T-helper 1 cell treated with Interleukin-12 subunit alpha and Interleukin-12 subunit beta and Interleukin-4 antibody, amounts not matched to agents 30 μg/mL and 1 μg/mL, for 36 hours (primary cell): ENCODE results near the gene POLR2L.

Source experiments
- H3K27ac Mint-ChIP-seq: one replicate; pipeline ENCODE4 v1.8.0; 2021; ENCODE audit warnings: mild to moderate bottlenecking, mixed read lengths
- H3K27me3 Mint-ChIP-seq: one replicate; pipeline ENCODE4 v1.8.0; 2021; ENCODE audit warnings: low read depth, mixed read lengths
- H3K36me3 Mint-ChIP-seq: one replicate; pipeline ENCODE4 v1.8.0; 2021; ENCODE audit warnings: low read depth, mixed read lengths
- H3K4me1 Mint-ChIP-seq: one replicate; pipeline ENCODE4 v1.8.0; 2021; ENCODE audit warnings: low read depth, mixed read lengths
- H3K4me3 Mint-ChIP-seq: one replicate; pipeline ENCODE4 v1.8.0; 2021; ENCODE audit warnings: mild to moderate bottlenecking, moderate library complexity, mixed read lengths
- H3K9me3 Mint-ChIP-seq: one replicate; pipeline ENCODE4 v1.8.0; 2021; ENCODE audit warnings: mixed read lengths

The POLR2L gene

GRCh38 chr11:875769-876301 is 33.5 kb upstream of the POLR2L start:
- H3K27ac Mint-ChIP-seq: no peak overlapping the region
- H3K4me3 Mint-ChIP-seq: no peak overlapping the region
- peaks cover 3% of the 10 kb centered on the region for H3K36me3 Mint-ChIP-seq
- no peaks in the 10 kb centered on the region for H3K9me3 Mint-ChIP-seq
- no peaks in the 10 kb centered on the region for H3K4me1 Mint-ChIP-seq
- no peaks in the 10 kb centered on the region for H3K27me3 Mint-ChIP-seq

GRCh38 chr11:875203-875602 is 32.9 kb upstream of the POLR2L start:
- H3K27me3 Mint-ChIP-seq: no peaks in the 10 kb centered on the region
- H3K36me3 Mint-ChIP-seq: peaks cover 3% of the 10 kb centered on the region
- no peak overlapping the region for H3K4me3 Mint-ChIP-seq
- H3K9me3 Mint-ChIP-seq: no peaks in the 10 kb centered on the region
- no peak overlapping the region for H3K27ac Mint-ChIP-seq
- H3K4me1 Mint-ChIP-seq: no peaks in the 10 kb centered on the region

DNA sequence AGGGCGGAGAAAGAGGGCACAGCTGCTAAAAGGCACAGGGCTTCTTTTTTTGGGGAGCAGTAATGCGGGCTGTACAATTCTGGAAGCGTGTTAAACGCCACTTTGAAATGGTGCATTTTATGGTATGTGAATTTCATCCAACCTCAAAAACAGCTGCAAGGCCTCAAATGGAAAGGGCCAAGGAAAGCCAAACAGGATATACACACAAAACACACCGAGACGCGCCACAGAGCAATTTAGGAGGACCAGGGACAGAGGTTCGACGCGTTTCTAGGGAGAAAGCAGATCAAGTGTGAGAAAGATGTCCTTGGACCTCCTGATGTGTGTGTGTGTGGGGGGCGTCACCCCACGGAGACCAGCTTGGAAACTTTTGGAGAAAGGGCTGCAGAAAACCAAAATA is 31.4 kb upstream of the POLR2L start:
- no peak overlapping the region for H3K27ac Mint-ChIP-seq
- H3K4me1 Mint-ChIP-seq: no peaks in the 10 kb centered on the region
- no peaks in the 10 kb centered on the region for H3K9me3 Mint-ChIP-seq
- no peaks in the 10 kb centered on the region for H3K36me3 Mint-ChIP-seq
- H3K27me3 Mint-ChIP-seq: no peaks in the 10 kb centered on the region
- H3K4me3 Mint-ChIP-seq: no peak overlapping the region

GRCh38 chr11:872799-873198 is 30.5 kb upstream of the POLR2L start:
- Mint-ChIP-seq H3K4me1 (no peaks in the 10 kb centered on the region), H3K36me3 (no peaks in the 10 kb centered on the region), H3K27me3 (no peaks in the 10 kb centered on the region), H3K9me3 (no peaks in the 10 kb centered on the region), H3K4me3 (no peak overlapping the region), H3K27ac (no peak overlapping the region)

GRCh38 chr11:871472-871871 is 29.1 kb upstream of the POLR2L start:
- Mint-ChIP-seq H3K4me1 (no peaks in the 10 kb centered on the region), H3K27ac (no peak overlapping the region), H3K27me3 (no peaks in the 10 kb centered on the region), H3K9me3 (no peaks in the 10 kb centered on the region), H3K4me3 (no peak overlapping the region), H3K36me3 (no peaks in the 10 kb centered on the region)

GRCh38 chr11:870418-870817 is 28.1 kb upstream of the POLR2L start:
- no peaks in the 10 kb centered on the region for H3K36me3 Mint-ChIP-seq
- no peak overlapping the region for H3K4me3 Mint-ChIP-seq
- H3K27me3 Mint-ChIP-seq: no peaks in the 10 kb centered on the region
- no peak overlapping the region for H3K27ac Mint-ChIP-seq
- no peaks in the 10 kb centered on the region for H3K4me1 Mint-ChIP-seq
- no peaks in the 10 kb centered on the region for H3K9me3 Mint-ChIP-seq

DNA sequence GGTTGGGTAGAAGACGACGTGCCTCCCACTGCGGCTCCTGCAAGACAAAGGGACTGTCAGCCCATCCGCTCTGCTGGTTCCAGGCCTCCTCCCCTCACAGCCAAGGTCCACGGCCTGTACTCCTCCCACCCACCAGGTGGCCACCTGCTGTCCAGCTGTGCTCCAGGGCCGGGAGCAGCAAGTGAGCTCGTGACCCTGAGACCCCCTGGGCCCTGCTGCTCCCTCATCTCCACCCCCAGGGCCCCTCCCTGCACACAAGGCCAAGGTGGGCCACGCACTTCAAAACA is 27.7 kb upstream of the POLR2L start:
- Mint-ChIP-seq H3K9me3 (no peaks in the 10 kb centered on the region), H3K36me3 (no peaks in the 10 kb centered on the region), H3K27ac (no peak overlapping the region), H3K4me3 (no peak overlapping the region), H3K27me3 (no peaks in the 10 kb centered on the region), H3K4me1 (no peaks in the 10 kb centered on the region)

- no peak overlapping the region for H3K27ac Mint-ChIP-seq
- H3K4me3 Mint-ChIP-seq: no peak overlapping the region
- H3K27me3 Mint-ChIP-seq: no peaks in the 10 kb centered on the region
- H3K4me1 Mint-ChIP-seq: no peaks in the 10 kb centered on the region
- no peaks in the 10 kb centered on the region for H3K36me3 Mint-ChIP-seq
- H3K9me3 Mint-ChIP-seq: no peaks in the 10 kb centered on the region
Observed at GRCh38 chr11:869399-870126, 27.2 kb upstream of the POLR2L start.

GRCh38 chr11:868802-869201 is 26.5 kb upstream of the POLR2L start:
- H3K4me1 Mint-ChIP-seq: no peaks in the 10 kb centered on the region
- H3K36me3 Mint-ChIP-seq: no peaks in the 10 kb centered on the region
- H3K4me3 Mint-ChIP-seq: no peak overlapping the region
- no peaks in the 10 kb centered on the region for H3K9me3 Mint-ChIP-seq
- H3K27ac Mint-ChIP-seq: no peak overlapping the region
- no peaks in the 10 kb centered on the region for H3K27me3 Mint-ChIP-seq

DNA sequence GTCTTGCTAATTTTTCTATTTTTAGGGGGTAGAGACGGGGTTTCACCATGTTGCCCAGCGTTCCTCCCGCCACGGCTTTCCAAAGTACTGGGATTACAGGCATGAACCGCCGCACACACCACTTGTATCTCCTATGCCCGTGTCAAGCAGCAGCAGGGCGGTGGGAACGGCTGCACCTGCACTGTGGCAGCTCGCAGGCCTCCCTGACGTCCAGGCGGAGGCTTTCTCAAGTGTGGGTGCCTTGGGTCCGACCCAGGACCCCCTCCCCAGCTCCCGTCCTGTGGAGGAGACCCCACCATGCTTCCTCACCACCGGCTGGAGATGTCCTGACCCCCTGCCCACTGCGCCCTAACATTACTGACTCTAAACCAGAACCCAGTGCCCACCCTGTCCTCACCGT is 26.1 kb upstream of the POLR2L start:
- H3K4me1 Mint-ChIP-seq: no peaks in the 10 kb centered on the region
- H3K9me3 Mint-ChIP-seq: no peaks in the 10 kb centered on the region
- no peak overlapping the region for H3K27ac Mint-ChIP-seq

DNA sequence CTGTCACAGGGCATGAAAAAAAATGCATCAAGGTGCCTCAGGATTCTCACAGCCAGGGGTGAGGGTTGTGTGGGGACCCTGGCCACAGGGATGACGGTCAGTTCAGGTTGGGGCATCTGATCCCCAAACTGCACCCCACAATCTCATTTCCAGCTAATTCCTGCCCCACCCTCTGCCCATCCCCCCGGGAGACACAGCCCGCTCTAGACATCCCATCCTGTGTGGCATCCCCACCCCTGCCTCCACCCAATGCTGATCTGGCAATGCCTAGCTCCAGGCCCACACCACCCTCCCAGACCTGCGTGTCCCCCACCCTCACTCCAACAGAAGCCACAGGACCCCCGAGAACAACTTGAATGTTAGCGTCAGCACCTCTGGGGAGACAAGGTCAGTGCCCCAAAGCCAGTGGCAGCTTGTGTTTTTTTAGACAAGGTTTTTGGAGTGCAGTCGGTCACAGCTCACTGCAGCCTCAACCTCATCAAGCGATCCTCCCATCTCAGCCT is 25.6 kb upstream of the POLR2L start:
- Mint-ChIP-seq H3K36me3 (no peaks in the 10 kb centered on the region), H3K4me1 (no peaks in the 10 kb centered on the region), H3K4me3 (no peak overlapping the region), H3K27ac (no peak overlapping the region), H3K9me3 (no peaks in the 10 kb centered on the region), H3K27me3 (no peaks in the 10 kb centered on the region)

More for the DNA sequence above, 26.1 kb upstream of the POLR2L start:
- no peaks in the 10 kb centered on the region for H3K27me3 Mint-ChIP-seq
- H3K36me3 Mint-ChIP-seq: no peaks in the 10 kb centered on the region
- H3K4me3 Mint-ChIP-seq: no peak overlapping the region

GRCh38 chr11:866481-866880 is 24.2 kb upstream of the POLR2L start:
- no peaks in the 10 kb centered on the region for H3K9me3 Mint-ChIP-seq
- no peaks in the 10 kb centered on the region for H3K4me1 Mint-ChIP-seq
- H3K27ac Mint-ChIP-seq: no peak overlapping the region
- H3K36me3 Mint-ChIP-seq: no peaks in the 10 kb centered on the region
- H3K4me3 Mint-ChIP-seq: no peak overlapping the region
- H3K27me3 Mint-ChIP-seq: no peaks in the 10 kb centered on the region

DNA sequence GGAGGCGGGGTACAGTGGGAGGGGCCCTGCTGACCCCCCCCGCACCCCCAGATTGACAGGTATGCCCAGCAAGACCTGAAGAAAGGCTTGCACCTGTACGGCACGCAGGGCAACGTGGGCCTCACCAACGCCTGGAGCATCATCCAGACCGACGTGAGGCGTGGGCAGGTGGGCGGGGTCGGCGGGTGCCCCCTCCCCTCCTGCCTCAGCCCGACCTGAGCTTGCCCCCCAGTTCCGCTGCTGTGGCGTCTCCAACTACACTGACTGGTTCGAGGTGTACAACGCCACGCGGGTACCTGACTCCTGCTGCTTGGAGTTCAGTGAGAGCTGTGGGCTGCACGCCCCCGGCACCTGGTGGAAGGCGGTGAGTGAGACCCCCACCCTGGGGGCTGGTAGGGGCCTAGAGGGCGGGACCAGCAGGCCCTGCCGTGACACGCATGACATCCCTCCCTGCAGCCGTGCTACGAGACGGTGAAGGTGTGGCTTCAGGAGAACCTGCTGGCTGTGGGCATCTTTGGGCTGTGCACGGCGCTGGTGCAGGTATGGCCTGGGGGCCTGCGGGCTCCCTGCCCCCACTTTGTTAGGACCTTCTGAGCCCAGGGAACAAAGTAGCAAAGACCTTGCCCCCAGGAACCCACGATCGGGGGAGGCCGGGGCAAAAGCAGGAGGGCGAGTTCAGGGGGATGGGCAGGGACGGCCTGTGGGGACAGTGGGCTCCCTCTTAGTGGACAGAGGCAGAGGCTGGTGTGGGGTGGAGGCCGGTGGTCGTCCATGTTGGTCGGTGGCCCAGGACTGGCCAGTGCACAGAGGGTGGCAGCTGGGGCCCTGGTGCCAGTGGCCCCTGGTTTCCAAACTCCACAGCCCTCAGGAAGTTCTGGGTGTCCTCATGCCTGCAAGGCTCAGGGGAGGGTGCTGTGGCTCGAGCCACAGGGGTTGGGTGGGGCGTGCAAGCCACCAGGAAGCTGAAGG is 23.4 kb upstream of the POLR2L start:
- Mint-ChIP-seq H3K9me3 (no peaks in the 10 kb centered on the region), H3K4me3 (no peak overlapping the region), H3K36me3 (no peaks in the 10 kb centered on the region), H3K27me3 (no peaks in the 10 kb centered on the region), H3K27ac (no peak overlapping the region), H3K4me1 (no peaks in the 10 kb centered on the region)

DNA sequence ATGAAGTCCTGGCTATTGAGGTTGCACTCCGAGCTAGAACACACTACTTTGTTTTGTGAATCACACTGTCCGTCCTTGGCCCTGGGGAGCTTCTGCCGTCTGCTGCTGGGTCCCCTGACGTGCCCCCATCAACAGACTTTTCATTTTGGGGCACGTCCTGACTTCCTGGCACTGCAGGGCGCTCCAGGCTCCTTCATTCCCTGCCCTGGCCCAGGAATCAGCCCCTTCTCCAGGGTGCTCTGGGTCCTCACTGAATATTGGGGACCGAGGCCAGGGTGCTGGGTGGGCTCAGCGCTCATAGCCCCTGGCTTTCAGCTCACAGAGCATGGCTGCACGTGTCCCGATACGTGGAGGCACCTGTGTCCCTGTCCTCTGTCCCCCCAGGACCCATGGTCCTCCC is 22.6 kb upstream of the POLR2L start:
- H3K4me3 Mint-ChIP-seq: no peak overlapping the region
- H3K27ac Mint-ChIP-seq: no peak overlapping the region
- H3K4me1 Mint-ChIP-seq: no peaks in the 10 kb centered on the region
- no peaks in the 10 kb centered on the region for H3K27me3 Mint-ChIP-seq
- H3K9me3 Mint-ChIP-seq: no peaks in the 10 kb centered on the region
- H3K36me3 Mint-ChIP-seq: no peaks in the 10 kb centered on the region
